Measurements from ENCODE around the gene STAG3. TPM values are rescaled to one million over a fixed set of nuclear protein-coding genes. Genes with fewer than 3 reads are reported as not detected.
"Not testable (repeated sequence)": the region's sequence is repeated elsewhere in the genome, so short reads cannot be mapped to it uniquely, and the experiment has no call there.

STAG3 gene
- total RNA-seq, 1 donor from 2014 or later, result 0.69 TPM

- H3K4me3 ChIP-seq (ENCODE audit: low read depth, low read length), result no peak overlapping the region
- DNase-seq (ENCODE audit: low read depth), result no peak
- TF ChIP-seq, protein P1, sequence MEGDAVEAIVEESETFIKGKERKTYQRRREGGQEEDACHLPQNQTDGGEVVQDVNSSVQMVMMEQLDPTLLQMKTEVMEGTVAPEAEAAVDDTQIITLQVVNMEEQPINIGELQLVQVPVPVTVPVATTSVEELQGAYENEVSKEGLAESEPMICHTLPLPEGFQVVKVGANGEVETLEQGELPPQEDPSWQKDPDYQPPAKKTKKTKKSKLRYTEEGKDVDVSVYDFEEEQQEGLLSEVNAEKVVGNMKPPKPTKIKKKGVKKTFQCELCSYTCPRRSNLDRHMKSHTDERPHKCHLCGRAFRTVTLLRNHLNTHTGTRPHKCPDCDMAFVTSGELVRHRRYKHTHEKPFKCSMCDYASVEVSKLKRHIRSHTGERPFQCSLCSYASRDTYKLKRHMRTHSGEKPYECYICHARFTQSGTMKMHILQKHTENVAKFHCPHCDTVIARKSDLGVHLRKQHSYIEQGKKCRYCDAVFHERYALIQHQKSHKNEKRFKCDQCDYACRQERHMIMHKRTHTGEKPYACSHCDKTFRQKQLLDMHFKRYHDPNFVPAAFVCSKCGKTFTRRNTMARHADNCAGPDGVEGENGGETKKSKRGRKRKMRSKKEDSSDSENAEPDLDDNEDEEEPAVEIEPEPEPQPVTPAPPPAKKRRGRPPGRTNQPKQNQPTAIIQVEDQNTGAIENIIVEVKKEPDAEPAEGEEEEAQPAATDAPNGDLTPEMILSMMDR (conservative IDR thresholded peaks at IDR 0.05; ENCODE audit: low read depth, low read length), result no peak
Measured at GRCh38 chr7:100192969-100193368, 15.3 kb downstream of the STAG3 start.

- TF ChIP-seq, protein P1 (conservative IDR thresholded peaks at IDR 0.05; ENCODE audit: low read depth, low read length), result no peak
- no peak overlapping the region for H3K4me3 ChIP-seq (ENCODE audit: low read depth, low read length)
- DNase-seq (ENCODE audit: low read depth), result no peak
Measured at GRCh38 chr7:100195222-100195621, 17.5 kb downstream of the STAG3 start.

DNA sequence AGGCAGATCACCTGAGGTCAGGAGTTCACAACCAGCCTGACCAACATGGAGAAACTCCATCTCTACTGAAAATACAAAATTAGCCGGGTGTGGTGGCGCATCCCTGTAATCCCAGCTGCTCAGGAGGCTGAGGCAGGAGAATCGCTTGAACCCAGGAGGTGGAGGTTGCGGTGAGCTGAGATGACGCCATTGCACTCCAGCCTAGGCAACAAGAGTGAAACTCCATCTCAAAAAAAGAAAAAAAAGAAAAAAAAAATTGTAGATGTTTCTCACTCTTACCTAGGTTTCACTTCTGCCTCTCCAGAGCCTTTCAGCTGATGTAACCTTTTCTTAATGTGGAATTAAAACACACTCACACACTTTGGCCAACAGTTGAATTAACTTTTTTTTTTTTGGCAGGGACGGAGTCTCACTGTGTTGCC, 18.2 kb downstream of the STAG3 start:
- not testable (repeated sequence) for H3K4me3 ChIP-seq (ENCODE audit: low read depth, low read length); DNase-seq (ENCODE audit: low read depth)

DNA sequence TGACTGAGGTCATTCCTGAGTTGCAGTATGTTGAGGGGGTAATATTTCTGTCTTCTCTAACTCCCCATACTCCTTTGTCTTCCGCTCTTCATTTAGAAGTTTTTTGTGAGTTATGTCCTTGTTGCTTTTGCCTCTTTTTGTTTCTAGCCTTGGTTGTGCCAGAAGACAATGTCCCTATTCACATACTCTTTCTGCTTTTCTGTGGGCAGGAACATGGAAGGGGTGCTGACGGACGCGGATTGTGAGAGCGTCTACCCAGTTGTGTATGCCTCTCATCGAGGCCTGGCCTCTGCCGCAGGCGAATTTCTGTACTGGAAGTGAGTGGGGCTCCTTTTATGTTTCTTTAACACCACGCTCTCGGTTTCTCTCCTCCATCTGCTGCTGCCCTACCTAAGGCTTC, 20.5 kb downstream of the STAG3 start:
- H3K4me3 ChIP-seq (ENCODE audit: low read depth, low read length), result no peak overlapping the region
- DNase-seq (ENCODE audit: low read depth), result no peak
- TF ChIP-seq, protein P1 (conservative IDR thresholded peaks at IDR 0.05; ENCODE audit: low read depth, low read length), result no peak

DNA sequence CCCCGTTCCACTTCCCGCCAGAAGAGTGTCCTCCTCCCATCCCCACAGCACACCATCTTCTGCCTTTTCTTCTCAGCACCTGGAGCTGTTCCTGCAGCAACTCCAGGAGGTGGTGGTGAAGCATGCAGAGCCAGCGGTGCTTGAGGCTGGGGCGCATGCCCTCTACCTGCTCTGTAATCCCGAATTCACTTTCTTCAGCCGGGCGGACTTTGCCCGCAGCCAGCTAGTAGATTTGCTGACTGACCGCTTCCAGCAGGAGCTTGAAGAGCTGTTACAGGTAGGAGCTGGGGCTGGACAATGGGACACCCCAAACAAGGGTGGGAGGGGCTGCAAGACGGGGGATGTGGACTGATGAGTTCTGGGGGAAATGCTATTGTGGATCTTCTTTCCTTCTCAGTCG, 23.0 kb downstream of the STAG3 start:
- no peak for DNase-seq (ENCODE audit: low read depth)
- no peak overlapping the region for H3K4me3 ChIP-seq (ENCODE audit: low read depth, low read length)
- TF ChIP-seq, protein P1 (conservative IDR thresholded peaks at IDR 0.05; ENCODE audit: low read depth, low read length), result no peak

DNA sequence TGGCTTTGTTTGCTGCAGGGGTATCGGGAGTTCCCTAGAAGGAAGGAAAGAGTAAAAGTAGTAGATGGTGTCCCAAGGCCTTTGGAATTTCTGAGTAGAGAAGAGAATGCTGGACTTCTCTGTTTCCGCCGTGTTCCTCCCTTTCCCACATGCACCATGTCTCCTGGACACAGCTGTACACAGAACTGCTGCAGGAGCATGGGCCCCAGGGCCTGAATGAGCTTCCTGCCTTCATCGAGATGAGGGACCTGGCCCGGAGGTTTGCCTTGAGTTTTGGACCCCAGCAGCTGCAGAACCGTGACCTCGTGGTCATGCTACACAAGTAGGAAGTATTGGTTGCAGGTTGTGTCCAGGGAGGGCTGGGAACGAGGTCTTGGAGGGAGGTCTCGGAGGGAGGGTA, 26.7 kb downstream of the STAG3 start:
- DNase-seq (ENCODE audit: low read depth), result no peak
- H3K4me3 ChIP-seq (ENCODE audit: low read depth, low read length), result no peak overlapping the region
- TF ChIP-seq, protein P1 (conservative IDR thresholded peaks at IDR 0.05; ENCODE audit: low read depth, low read length), result no peak

DNA sequence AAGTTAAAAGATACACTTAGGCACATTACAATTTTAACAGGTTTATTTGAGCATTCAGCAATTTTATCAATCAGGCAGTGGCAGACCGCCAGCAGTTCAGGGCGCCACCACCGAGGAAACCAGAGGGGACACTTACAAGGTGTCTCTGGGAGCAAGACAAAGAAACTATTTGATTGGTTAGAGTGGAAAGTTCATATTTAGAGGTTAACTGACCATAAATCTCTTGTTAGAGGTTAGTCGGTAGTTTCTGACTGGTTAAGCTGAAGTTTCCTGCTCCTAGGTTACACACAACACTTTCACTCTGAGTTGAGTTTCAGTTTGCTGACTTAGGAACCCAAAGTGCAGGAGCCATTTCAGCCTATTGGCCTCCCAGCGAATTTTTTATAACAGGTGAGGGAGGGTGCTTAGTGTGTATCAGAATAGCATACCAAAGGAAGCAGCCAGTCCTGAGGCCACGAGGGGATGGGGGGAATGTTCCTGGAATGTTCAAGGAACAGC, 31.2 kb downstream of the STAG3 start:
- H3K4me3 ChIP-seq (ENCODE audit: low read depth, low read length), result no peak overlapping the region
- TF ChIP-seq, protein P1 (conservative IDR thresholded peaks at IDR 0.05; ENCODE audit: low read depth, low read length), result no peak
- DNase-seq (ENCODE audit: low read depth), result no peak
